ENCODE data around the gene PTS.

The PTS gene

DNA sequence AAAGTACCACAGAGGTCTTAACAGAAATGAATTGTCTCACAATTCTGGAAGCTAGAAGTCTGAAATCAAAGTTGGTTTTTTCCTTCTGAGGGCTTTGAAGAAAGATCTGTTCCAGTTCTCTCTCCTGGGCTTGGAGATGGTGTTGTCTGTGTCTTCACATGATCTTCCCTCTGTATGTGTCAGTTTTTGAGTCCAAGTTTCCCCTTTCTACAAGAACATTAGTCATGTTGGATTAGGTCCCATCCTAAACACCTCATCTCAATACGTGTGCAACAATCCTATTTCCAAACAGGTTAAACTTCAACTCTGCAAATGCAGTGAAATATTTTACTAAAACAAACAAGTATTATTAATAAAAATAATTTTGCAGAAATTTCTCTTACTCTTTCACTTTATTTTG, 3.1 kb upstream of the PTS start:
- no peak for DNase-seq

DNA sequence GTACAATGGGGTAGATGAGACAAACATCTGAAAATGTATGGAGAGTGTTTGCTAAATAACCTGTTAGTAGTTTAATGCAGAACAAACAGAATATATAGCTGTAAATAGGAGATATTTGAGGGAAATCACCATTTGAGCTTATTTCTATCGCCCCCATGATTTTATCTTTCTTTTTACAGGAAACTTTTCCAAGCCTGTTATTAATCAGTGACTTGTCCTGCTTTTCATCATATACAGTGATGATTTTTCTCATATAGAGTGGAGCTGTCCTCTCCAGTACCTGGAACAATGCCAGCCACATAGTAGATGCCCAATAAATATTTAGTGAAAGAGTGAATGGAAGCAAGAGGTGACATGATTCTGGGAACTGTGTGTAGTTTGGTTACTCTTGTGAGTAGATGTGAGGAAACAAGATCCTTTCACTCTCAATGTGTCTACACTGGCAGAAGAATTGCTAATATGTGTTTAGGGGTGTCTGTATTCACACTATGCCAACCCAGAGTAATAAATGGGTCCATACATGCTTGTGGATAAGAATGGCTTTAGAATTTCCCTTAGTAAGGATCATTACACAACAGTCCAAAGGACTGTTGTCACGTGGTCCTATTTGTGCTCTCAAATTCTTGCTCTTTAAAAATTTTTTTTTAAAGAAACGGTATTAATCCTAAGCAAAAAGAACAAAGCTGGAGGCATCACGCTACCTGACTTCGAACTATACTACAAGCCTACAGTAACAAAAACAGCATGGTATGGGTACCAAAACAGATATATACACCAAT, 2.3 kb upstream of the PTS start:
- DNase-seq: no peak

DNA sequence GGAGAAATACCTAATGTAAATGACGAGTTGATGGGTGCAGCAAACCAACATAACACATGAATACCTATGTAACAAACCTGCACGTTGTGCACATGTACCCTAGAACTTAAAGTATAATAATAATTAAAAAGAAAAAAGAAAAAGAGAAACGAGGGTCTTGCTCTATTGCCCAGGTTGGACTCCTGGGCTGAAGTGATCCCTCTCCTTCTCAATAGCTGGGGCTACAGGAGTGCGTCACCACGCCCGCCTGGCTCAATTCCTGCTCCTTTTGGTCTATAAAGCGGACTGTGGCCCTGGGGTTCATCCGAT, 521 bp upstream of the PTS start:
- DNase-seq: no peak

DNA sequence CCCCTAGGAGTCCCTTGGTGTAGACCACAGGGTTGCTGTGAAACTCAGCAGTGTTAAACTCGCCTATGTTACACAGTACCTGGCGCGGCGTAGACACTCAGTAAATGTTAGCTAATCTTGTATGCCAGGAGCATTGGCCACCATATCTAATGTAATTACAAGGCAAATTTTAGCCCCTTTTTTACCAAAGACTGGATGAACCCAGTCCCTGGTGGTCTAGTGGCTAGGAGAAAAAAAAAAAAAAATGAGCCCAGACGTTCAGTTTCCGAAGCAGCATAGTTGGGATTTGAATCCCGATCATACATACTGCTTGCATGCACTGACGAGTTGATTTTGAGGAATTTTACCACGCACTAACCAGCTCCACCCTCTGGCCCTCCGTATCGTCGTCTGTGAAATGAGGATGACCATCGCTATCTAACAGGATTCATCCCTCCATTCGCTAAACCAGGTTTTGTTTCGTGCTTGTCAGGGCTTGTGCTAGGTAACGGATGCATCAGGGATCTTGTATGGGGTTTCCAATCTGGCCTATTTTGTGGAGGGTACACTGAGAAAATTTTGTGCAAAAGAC, 688 bp downstream of the PTS start:
- peak; percentile 29 for DNase-seq

DNA sequence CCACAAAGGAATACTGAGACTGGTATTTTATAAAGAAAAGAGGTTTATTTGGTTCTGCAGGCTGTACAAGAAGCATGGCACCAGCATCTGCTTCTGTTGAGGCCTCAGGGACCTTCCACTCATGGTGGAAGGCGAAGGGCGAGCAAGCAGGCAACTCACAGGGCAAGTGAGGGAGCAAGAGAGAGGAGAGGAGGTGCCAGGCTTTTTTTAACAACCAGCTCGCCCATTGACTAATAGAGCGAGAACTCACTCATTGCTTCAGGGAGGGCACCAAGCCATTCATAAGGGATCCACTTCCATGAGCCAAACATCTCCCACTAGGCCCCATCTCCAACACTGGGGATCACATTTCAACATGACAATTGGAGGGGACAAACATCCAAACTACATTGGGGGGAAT, 1.2 kb downstream of the PTS start:
- DNase-seq: no peak

DNA sequence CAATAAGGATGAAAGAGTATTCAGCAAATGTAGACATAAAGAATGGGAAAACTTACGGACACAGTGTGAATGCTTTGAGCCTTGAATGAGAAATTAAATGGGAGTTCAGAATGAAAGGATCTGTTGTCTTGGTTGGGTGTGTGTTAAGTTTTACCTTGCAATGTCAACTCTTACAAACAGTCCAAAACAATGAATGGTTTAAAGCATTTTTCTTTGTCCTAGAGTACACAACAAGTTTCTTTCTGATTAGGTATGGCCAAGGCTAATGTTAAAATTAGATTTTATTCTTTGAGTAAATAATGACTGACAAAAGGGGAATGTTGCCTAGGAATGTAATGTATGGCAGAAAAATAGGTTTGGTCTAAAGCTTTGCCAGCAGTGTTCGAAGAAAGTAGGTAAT, 2.5 kb downstream of the PTS start:
- no peak for DNase-seq

DNA sequence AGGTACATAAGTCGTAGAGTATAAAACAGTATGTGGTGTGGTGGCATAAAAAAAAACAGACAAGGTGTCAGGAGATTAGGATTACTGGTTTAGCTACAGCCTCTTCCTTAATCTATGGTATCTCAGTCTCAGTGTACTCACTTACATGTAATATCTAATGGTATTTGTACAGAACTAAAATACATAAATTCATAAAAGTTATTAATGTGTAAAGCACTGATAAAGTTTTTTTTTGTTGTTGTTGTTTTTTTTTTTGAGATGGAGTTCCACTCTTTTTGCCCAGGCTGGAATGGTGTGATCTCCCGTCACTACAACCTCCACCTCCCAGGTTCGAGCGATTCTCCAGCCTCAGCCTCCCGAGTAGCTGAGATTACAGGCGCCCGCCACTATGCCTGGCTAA, 2.9 kb downstream of the PTS start:
- DNase-seq: no peak

DNA sequence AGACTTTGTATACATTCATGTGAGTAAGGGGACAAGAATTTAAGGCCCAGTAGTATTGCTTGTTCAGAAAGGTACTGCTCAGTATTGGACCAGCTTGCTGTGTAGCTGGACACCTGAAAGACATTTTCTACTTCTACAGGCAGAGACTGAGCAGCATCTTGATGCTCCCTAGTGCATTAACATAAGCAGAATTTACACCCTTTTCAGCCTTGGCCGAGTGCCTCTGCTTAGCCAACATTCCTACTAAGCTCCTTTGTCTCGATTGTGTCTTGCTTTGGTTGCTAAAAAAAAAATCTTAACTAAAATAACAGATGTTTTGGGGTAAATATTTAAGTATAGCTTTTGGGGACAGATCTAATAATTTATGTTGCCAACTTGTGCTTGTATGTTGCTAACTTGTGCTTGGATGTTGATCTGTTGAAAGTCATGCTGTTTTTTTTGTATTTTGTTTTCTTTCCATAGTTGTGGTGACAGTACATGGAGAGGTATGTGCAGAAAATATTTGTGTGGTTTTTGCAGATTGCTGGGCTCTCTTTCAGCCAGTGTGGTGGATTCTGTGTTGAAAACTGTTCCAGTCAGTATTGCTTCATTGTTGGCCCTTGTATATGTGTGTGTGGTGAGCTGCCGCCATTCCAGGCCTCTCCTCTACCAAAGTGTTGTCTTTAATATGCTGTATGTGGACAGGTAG, 3.7 kb downstream of the PTS start:
- DNase-seq: peak; percentile 82

DNA sequence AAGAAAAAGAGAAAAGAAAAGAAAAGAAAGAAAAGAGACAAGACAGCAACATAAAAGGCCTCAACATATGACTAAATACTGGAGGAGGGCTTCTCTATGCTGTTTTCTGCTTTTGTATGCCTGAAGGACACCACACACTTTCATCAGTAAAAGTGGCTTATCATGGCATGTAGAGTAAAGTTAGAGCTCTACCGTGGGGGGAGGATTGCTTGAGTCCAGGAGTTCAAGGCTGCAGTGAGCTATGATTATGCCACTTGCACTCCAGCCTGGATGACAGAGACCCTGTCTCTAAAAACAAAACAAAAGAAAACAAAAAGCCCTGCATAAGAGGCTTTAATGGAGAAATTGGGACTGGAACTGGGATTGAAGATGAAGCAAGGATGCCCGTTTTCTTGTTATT, 5.7 kb downstream of the PTS start:
- no peak for DNase-seq

DNA sequence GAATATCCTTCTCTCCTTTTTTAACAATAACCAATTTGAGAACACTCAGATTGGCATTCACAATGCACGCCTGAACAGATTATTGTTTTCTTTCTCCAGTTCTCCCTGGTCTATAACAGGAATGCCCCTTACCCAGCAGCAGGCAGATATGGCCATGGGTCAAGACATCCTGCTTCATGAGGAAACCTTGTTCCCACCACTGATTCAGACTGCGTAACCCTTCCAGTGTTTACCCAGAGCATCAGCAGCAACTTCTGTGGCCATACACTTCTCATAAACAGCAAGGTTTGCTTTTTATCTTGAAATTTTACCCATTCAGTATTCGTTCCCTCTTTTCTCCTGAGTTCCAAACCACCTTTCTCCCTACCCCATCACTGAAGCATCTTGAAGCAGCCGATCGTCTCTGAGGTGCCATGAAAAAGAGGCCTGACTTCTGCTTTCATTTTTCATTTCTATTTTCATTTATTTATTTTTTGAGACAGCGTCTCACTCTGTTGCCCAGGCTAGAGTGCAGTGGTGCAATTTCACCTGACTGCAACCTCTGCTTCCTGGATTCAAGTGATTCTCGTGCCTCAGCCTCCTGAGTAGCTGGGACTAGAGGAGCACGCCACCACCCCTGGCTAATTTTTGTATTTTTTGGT, 9.6 kb downstream of the PTS start:
- no peak for DNase-seq

DNA sequence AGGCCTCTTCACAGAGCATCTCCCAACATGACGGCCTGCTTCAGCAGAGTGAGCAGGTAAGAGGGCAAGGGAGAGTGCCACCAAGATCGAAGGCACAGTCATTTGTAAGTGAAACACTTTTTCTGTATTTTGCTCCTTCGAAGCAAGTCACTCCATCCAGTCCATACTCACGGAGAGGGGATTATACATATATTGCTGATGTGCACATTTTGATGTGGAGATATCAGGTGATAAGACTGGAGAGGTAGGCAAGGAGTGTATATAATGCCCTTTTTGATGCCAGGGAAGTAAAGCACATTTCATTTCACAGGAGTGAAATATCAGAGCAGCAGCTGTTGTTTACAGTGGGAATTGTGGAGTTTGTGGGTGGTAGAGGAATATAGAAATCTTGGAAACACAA, 11.2 kb downstream of the PTS start:
- no peak for DNase-seq

DNA sequence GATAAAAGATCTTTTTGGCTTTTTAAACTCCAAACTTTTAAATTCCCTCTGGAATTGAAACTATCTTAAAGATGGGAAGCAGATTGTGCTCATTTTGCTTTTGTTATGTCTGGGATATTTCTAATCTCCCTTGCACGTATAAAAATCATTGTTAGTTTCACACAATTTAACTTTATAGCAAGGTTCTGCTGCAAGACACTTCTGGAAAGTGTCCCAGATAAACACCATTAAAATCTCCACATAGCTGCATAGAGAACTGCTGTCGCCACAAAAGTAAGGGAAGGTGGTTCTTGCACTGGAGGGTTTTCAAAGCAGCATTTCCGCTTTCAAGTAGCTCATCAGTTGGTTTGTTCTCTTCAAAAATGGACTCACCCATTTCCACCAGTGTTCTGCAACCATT, 11.8 kb downstream of the PTS start:
- no peak for DNase-seq

DNA sequence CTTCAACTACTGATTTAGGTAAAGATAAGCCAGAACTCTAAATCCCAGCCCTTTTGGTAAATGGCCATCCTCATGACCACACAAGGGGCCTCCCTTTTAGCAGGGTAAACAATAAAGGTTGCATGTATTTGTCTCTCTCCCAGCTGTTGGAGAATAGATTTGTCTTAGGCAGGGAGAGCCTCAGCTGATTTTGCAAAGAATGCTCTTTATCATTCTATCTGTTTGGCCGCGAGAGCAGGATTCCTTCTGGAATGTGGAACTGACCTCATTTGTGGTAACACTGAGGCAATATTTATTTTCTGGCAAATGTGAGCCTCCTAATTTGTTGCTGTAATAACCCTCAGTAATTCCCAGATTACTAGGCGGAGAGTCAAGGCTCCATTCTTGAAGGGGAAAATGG, 15.3 kb downstream of the PTS start:
- DNase-seq: peak; percentile 47

DNA sequence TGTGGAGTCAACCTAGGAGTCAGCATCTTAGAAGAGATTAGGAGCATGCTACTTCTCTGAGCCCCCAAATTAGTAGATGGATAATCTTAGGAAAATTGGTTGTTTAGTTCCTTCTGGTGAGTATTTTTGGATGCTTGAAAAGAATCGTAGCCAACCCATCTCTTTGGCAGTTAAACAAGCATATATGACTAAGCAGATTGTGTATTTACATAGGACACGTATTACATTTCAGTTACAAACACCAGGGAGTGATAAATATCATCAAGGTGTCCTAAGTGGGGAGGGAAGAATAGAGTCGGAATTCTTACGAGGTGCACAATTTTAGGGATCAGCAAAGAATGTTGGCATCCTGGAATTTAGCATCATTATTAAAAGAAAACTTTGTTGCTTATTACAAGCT, 21.0 kb downstream of the PTS start:
- no peak for DNase-seq

DNA sequence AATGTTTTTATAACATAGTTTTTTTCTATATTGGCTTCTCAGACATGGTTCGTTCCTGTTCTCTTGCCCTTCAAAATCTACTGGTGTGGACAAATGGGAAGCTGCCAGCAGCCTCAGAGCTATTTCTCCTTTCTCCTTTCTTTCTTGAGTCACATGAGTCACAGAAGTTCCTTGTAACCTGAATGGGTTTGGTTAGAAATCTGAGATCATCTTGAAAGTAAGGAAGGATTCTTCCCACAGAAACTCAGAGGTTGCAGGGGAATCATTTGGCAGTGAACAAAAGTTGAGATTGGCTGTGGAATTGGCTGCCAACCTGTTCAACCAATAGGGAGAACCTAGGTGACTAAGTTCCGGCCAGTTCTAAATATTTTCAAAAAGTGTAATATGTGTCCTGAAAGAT, 22.0 kb downstream of the PTS start:
- DNase-seq: peak; percentile 40

DNA sequence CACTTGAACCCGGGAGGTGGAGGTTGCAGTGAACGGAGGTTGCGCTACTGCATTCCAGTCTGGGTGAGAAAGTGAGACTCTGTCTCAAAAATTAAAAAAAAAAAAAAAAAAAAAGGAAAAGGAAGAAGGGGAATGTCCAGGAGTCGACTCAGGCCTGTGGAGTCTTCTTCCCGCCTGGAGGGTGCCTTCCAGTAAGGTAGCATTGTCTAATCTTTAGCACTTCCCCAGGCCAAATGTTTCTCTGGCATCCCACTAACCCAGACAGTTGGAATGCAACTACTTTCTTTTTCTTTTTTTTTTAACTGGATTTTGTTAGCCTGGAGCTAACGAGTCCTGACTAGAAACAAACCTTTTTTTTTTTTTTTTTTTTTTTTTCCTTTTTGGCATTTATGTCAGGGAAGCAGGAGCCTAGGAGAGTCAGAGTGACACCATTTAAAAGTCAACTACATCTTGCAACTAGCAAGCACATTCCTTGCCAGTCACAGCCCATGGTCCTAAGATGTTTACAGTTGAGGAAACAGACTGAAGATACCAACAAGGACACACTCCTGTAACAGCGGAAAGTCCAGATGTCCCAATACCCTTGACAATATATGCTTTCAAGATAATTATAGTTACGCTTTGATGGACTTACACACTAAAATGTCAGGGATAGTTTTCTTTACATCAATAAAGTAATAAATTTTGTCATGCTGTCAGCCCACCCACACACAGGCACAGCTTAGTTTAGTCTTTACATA, 23.8 kb downstream of the PTS start:
- DNase-seq: peak; percentile 21

DNA sequence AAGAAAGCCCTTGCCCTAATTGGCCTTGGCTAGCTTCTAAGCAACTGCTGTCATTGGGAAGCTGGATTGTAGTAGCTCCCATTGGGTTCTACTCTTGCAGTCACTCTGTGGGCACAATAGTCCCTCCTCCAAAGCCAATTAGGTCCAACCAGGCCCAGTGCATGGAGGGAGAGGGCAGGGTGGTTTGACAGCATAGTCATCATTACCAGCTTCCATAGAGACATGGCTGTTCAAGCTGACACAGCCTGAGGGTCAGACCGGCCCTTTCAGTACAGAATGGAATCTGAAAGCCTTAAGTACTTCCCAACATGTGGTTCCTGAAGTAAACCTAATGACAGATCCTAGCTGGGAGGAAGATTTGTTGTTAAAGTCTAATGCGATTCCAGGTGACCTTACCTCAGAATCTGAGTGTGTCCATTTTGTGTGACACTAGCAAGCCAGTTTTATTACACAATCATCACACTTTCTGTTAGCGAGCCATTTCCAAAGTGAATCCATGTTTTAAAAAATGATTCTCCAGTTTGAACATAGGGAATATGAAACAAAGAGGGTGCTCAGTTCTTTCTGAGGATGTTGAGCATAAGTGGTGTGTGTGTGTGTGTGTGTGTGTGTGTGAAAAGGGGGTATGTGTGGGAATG, 27.5 kb downstream of the PTS start:
- DNase-seq: no peak

DNA sequence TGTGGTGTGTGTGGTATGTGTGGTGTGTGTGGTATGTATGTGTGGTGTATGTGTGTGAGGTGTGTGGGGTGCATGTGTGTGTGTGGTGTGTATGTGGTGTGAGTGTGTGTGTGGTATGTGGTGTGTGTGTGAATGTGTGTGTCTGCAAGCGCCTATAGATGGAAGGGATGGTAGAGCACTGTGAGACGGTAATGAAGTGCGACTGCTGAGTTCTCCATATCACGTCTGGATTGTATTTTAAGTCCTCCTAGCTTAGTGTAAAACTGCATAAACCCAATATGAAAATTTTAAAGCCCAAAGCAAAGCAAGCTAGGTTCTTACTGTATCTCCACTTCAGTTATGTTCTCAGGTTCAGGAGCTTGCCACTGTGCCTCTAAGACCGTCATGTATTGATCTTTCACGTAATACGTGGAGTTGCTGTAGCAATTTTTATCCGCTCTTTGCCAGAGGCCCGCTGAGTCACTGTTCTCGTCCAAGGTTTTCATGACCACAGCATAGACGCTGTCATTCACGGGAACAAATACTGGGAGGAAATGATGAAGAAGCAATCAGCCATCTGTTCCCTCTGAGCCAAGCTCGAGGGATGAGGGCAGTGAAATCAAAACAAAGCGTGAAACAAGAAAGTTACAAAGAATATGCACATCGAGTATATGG, 29.0 kb downstream of the PTS start:
- peak; percentile 68 for DNase-seq

DNA sequence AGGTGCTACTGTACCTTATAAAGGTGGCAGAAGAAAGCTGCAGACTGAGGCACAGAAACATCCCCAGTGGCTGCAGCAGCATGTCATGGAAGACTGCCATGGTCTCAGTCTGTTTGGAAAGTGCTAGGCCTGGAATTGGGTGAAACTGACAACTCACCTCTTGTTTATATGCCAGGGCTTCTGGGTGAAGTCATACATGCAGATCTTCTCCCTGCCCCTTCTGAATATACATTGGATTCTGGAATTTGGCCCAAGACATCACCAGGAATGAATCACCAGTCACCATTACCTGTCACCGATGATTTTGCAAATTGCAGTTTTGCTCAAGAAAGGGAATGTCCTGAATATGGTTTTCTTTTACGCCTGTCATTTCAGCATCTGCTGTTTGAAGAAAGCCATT, 34.3 kb downstream of the PTS start, which contains the start of gene PLET1:
PLET1 (minus strand) TSS at position 371 of the 400 bp plus-strand sequence; CDS start at position 100, 271 bp downstream.
- DNase-seq: no peak

DNA sequence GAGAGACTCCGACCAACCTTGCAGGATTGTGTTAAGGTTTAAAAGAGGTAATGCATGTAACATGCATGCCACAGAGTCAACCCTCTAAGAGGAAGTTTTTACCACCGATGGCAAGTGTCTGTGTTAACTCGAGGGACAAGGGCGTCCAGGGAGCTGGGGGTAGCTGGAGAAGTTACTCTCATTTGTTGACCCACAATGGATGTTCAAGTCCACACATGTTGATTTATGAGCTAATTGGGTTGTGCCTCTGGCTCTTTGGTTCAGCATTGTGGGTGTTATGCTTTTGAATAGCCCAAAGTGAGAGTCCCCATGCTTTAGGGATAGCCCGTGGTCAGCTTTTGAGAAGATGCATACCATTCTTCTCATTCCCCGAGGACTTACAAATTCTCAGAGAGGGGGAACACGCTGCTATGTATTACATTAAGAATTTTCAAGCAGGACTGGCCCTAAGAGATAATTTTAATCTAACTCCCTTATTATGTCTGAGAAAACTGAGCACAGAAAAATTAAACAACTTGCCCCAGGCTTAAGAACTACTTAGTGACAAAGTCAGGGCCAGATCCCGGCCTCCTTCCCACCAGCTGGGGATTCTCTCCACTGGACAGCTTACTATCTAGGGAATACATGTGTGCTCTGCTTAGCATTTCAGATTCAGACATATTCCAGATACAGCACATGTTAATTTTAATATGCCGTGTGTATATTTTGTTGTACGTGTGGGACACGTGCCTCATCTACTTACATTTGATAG, 39.6 kb downstream of the PTS start:
- peak; percentile 60 for DNase-seq

DNA sequence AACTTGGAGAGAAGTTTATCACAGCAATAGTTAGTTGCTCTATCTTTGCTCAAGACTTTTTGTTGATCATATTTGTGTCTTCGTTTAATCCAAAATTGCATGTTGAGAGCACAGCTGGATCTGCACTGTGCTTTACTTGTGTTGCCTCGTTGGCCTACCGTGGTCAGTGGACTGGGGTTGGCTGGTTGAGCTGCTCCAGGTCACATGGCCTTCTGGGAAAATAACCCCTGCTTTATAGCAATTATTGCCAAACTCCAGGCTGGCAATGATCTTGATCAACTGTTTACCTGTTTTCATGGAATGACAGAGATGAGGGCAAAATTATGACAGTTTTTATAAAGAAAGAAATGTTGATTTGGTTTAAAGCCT, 40.2 kb downstream of the PTS start:
- no peak for DNase-seq

DNA sequence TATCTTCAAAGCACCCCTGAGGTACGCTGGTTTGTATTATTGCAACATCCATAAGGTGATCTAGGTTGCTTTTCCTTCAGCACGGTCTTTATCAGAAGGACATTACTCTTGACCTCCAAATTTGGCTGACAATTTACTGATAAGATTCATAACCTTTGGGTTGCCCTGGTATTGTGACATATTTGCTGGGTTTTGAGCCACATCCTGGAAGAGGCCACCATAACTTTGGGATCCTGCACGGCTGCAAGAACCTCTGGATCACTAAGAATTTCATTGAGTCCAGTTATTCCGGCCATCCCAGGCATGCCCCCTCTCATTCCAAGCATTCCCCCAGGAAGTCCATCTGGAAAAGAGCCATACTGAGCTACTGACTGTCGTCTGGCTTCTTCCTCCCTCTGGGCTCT, 41.0 kb downstream of the PTS start:
- peak; percentile 55 for DNase-seq

Measured in fibroblast of upper back skin (primary cell).